Measurements from ENCODE around the gene PKLR.

DNA sequence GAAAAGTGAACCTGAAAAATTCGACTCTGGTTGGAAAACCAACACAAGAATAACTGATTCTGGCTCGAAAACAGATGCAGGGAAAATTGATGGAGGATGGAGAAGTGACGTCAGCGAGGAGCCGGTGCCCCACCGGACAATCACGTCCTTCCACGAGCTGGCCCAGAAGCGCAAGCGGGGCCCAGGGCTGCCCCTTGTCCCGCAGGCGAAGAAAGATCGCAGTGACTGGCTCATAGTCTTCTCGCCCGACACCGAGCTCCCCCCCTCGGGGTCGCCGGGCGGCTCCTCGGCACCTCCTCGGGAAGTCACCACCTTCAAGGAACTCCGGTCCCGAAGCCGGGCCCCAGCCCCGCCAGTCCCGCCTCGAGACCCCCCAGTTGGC lies 21.3 kb upstream of the PKLR start:
- TF ChIP-seq EZH2 (IDR thresholded peaks at IDR 0.05) (no peak), POLR2AphosphoS5 (IDR thresholded peaks at IDR 0.05; ENCODE audit: borderline replicate concordance, low read depth, low read length) (no peak)
